NB4 (cell line): ENCODE results near the gene NCBP2L.

ENCODE experiments used
- POLR2A ChIP-seq: IDR thresholded peaks from 2 replicates; pipeline ENCODE4 v1.6.1; 2011; ENCODE audit warnings: mild to moderate bottlenecking; ENCODE audit not compliant: insufficient read length; ENCODE audit errors: extremely low read depth
- TF ChIP-seq, protein P1 (sequence below): IDR thresholded peaks from one replicate; pipeline ENCODE4 v1.5.1; 2012; ENCODE audit warnings: low read depth, low read length

DNA sequence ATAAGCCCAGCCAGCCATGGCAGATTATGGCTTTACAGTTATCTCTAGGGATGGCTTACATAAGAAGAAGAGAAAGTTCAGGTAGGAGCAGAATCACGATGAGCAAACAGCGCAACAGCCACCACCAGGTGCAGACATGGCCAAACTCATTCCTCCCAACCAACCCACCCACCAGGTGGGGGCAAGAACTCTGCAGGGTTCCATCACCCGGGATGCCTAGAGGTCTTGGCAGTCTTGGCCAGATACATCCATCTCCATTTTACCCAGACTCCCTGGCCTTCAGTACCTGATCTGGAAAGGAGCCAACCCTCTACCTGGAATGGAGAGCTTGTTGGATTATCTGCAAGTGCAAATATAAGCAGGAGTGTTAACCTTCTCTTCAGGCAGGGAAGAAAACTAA is 9.5 kb upstream of the NCBP2L start:
- TF ChIP-seq, protein P1, sequence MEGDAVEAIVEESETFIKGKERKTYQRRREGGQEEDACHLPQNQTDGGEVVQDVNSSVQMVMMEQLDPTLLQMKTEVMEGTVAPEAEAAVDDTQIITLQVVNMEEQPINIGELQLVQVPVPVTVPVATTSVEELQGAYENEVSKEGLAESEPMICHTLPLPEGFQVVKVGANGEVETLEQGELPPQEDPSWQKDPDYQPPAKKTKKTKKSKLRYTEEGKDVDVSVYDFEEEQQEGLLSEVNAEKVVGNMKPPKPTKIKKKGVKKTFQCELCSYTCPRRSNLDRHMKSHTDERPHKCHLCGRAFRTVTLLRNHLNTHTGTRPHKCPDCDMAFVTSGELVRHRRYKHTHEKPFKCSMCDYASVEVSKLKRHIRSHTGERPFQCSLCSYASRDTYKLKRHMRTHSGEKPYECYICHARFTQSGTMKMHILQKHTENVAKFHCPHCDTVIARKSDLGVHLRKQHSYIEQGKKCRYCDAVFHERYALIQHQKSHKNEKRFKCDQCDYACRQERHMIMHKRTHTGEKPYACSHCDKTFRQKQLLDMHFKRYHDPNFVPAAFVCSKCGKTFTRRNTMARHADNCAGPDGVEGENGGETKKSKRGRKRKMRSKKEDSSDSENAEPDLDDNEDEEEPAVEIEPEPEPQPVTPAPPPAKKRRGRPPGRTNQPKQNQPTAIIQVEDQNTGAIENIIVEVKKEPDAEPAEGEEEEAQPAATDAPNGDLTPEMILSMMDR = no peak
- TF ChIP-seq POLR2A = no peak
